CD4-positive, alpha-beta T cell treated with Interleukin-6 at 100 ng/mL for 8 hours (primary cell): ENCODE data around the gene CENPP.

Experiments used
- DNase-seq: peaks from one replicate; pipeline ENCODE4 v3.0.0-alpha.2; 2020; ENCODE audit warnings: mixed read lengths, low spot score

CENPP gene

DNA sequence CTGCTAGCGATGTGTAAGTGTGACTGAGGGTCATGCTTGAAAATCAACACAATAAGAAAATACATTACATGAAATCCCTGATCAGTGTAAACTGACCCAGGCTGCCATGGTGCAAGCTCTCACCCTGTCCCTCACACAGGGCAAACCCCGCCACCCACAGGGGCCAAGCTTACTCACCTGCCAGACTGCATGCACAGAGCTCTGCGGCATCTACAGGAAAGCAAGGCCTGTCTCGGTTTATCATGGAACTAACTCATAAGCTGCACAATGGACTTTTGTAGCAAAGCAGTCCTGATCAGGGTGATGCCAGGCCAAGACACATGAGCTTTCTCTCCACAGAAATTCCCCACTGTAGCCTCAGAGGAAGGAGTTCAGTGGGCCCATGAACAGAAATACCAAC, 334.5 kb downstream of the CENPP start:
- DNase-seq: no peak

DNA sequence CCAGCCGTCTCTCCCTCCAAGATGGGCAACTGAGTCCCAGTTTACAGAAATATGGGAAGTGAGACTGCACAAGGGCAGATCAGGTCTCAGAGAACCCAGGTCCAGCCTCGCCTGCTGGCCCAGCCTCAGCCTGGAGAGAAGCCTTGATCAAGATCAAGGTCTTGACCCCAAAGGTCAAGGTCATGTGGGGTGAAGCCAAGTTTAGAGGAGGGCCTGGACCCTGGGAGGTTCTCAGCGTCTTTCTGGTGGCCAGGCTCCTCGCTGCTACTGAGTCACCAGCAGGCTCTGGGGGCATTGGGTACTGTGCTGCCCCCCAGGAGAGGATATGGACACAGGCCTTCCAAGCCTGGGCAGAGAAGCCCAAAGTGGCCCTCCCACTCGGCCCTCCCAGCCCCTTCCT, 335.4 kb downstream of the CENPP start:
- no peak for DNase-seq

DNA sequence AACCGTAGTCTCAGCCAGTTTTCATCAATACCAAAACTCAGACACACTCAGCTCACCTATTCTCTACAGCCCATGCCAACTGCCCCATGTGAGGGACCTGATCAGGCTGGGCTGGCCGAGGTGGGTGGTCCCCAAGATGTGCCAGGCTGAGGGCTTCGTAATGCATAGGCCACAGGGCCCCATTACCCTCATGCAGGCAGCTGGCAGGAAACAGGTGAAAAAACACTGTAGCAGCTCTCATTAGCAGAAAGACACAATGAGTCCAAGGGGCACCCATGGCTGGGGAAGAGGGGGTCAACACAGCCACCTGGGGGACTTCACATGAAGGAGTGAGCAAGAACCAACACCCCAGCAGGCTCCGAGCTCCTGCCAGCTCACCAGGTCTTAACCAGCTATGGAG, 336.0 kb downstream of the CENPP start:
- no peak for DNase-seq

DNA sequence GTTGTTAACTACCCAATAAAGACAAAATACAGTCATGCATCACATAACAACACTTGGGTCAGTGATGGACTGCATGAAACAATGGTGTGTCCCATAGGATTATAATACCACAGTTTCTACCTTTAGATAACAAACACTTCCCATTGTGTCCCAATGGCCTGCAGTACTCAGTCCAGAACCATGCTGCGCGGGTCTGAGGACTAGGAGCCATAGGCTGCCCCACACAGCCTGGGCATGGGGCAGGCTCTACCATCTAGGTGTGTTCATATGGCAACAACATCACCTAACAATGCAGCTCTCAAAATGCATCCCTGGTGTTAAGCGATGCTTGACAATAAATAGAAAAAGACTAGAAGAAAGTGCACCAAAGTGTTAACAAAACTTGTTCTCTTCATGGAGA, 337.4 kb downstream of the CENPP start:
- no peak for DNase-seq

DNA sequence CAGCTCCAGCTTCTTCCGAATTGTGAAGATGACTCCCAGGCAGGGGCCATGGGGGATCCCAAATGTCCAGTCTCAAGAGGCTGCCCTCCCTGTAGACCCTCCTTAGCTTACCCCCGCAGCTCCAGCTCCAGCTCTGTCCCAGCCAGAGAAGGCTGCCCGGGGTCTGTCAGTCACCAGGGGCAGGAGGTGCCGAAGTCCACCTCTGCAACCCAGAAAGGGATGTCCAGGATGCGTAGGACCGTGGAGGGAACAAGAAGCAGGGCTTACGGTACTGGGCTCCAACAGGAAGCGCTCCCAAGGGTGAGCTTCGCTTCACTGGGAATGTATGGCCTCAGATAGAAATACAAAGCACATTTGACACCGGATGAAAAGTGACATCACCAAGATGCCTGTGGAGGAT, 338.2 kb downstream of the CENPP start:
- no peak for DNase-seq

DNA sequence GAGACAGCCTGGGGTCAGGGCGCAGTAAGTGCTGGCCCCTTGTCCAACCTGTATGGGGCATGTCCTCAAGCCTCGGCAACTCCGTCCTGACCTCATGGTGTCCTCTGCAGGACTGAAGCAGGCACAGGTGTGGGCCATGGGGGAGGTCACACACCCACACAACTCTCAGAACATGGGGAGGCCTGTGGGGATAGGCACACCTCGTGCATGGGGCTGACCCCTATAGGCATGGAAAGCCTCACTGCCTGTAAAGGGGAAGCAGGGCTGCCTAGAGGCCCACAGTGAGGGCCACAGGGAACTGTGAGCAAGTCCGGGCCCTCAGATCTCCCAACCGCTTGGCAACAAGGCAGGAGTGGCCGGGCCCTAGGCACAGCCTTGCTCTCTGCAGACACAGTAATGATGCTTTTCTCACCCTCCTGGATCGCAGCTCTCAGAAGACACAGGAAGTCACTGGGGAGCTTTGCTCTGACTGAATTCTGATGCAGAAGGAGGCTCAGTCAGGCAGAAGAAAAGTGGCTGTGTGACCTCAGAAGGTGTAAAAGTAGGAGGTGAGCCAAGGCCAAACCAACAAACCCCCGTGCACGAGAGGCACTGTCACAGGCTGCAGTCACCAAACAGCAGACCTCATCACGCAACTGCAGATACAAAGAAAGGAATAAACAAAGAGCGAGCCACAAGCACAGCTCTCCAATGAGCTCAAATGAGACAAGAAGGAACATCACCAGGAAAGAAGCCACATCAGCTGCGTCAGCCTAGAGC, 338.8 kb downstream of the CENPP start:
- no peak for DNase-seq

DNA sequence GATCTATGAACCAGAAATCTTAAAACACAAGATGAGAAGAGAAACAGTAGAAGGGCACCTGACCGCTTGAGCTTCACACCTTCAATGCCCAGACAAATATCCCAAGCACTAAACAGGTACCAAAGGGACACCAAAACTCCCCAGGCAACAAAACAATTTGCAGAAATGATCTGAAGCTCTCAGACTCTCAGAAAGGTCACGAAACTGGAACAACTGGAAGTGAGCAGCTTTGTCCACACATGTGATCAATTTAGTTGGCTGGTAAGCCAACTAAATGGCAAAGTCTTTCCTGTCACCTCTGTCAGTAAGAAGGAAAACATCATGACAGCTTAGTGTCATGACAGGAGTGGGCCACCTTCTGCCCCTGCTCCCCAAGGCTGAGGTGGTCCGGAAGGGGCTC, 340.1 kb downstream of the CENPP start:
- DNase-seq: no peak

DNA sequence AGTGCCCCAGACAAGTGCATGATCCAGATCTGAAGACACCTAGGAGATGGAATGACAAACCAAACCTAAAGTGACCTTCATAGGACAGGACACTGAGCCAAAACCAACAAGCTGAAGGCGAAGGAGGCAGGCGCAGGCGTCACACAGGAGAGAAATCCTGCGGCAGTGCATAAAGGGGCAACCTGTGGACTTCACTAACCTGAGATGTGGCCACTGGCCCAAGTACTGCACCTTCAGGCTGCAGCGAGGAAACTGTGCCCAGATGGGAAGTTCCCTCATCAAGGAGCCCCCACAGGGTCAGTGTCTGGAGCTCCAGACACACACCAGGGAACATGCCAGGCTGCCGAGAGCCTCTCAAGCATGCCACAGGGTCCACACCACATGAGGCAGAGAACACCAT, 340.5 kb downstream of the CENPP start:
- no peak for DNase-seq

DNA sequence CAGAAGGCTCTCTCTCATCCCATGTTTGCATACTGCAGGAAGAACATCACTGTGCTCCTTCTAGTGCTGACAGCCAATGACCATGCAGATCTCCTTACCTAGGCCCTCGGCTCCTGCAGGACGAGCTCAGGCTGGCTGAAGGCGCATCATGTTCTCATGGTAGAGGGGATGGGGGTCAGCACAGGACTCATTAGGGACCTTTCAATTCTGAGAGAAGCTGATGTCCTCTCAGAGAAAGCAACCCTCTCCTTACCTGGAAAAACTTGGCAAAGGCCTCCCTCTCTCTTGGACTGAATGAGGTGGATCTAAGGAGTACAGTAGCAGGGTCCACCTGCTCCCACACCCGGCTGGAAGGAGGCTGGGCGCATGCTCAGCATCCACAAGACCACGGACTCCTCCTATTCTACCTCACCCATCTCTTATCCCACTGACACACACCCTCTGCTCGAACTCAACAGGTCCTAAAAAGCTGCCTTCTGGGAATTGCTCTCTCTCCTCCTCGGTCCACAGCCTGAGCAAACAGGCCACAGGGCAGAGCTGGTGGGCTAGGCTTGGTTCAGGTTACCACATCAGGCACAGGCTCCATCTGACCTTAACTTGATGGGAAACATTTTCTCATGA, 341.3 kb downstream of the CENPP start:
- no peak for DNase-seq

DNA sequence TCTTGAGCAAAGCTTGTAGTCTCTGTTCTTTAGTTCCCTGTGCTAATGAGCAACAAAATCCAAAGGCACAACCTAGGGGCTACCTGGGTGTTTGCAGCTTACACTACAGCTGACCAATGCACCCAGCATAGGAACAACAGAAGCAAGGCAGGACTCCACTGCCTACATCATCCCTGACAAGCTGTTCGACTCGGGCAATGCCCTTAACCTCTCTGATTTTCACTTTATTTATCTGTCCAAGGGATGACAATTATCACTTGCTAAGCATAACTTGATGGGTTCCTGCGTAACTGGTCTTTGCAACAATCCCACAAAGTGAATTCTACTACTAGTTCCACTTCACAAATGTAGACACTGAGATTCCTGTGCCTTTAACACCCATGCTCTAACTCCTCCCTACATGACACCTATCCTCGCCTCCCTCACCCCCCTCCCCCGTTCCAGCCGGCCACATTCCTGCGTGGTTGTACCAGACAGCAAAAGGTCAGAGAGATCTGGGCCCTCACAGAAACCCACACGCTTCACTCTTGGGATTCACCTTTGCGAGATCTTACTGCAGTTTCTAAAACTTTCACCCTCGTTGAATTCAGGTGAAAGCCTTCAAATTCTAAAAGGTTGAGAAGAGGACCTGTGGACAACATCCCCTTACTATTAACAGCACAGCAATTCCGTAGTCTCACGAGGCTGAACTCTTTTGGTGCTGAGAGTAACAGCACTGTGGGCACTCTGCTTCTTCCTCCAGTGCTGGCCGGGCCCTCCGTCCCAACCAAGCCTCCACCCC, 343.2 kb downstream of the CENPP start:
- no peak for DNase-seq

DNA sequence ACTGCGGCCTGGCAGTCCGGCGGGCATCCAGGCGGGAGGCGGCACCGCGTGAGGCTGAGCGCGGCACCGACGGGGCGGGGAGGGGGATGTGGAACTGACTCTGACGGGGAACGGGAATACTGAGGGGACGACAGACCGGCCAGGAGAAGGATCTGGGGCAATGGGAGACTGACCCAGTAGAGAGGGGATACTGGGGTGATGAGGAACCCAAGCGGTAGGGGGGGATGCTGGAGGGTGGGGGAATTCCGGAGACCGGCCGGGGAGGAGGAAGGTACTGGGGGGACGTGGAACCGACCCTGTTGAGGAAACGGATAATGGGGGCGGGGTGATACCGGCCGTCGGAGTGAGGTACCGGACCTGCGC, 343.8 kb downstream of the CENPP start:
- no peak for DNase-seq
